ENCODE data around the gene SDK2. TPM values are rescaled to one million over a fixed set of nuclear protein-coding genes. Genes with fewer than 3 reads are reported as not detected.
"Not testable (repeated sequence)": the region's sequence is repeated elsewhere in the genome, so short reads cannot be mapped to it uniquely, and the experiment has no call there.

The SDK2 gene
- total RNA-seq, 2 donors from 2014 or later: 0.08 to 0.14 TPM

DNA sequence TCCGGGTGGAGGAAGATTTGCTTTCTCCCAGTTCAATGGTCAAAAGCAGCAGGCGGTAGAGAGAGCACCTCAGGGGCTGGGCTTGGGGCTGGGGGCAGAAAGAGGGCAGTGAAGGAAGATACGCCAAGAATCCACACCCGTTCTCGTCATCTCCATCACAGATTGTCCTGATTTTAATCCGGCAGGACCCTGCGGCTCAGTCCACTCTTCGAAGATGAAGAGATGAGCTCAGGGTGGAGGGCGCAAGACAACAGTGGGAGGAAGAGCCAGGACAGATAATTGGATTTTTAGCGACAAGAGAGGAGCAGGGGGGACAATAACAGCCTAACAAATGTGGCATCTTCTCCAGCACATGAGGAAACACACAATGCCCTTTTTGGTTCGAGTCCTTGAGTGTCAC lies 165.9 kb downstream of the SDK2 start:
- H3K4me3 Mint-ChIP-seq: no peak overlapping the region
- ATAC-seq (no peak), DNase-seq (ENCODE audit: low spot score) (no peak)
- no peaks in the 10 kb centered on the region for H3K36me3 Mint-ChIP-seq
- peaks cover 0 to 4% of the 10 kb centered on the region in 2 donors for H3K4me1 Mint-ChIP-seq (ENCODE audit: low read depth in 2 of 2)
- peaks cover 30 to 43% of the 10 kb centered on the region in 2 donors for H3K27me3 Mint-ChIP-seq
- H3K27ac Mint-ChIP-seq: no peak overlapping the region
- no peaks in the 10 kb centered on the region for H3K9me3 Mint-ChIP-seq

- Mint-ChIP-seq H3K4me1 (ENCODE audit: low read depth in 2 of 2) (peaks cover 8 to 11% of the 10 kb centered on the region in 2 donors), H3K27me3 (peaks cover 33 to 50% of the 10 kb centered on the region in 2 donors), H3K36me3 (no peaks in the 10 kb centered on the region), H3K4me3 (no peak overlapping the region), H3K9me3 (no peaks in the 10 kb centered on the region), H3K27ac (no peak overlapping the region)
- DNase-seq (ENCODE audit: low spot score): peak; percentile 53
- ATAC-seq: peak in 1 of 2 donors; percentile 28
Observed at GRCh38 chr17:73476890-73477350, 167.3 kb downstream of the SDK2 start.

GRCh38 chr17:73474370-73474988 lies 169.8 kb downstream of the SDK2 start:
- Mint-ChIP-seq H3K9me3 (no peaks in the 10 kb centered on the region), H3K27me3 (peaks cover 24 to 34% of the 10 kb centered on the region in 2 donors), H3K36me3 (no peaks in the 10 kb centered on the region), H3K4me1 (ENCODE audit: low read depth in 2 of 2) (peaks cover 8 to 11% of the 10 kb centered on the region in 2 donors), H3K27ac (no peak overlapping the region), H3K4me3 (no peak overlapping the region)
- DNase-seq (ENCODE audit: low spot score) (no peak), ATAC-seq (no peak)

GRCh38 chr17:73472715-73473114 lies 171.5 kb downstream of the SDK2 start:
- H3K36me3 Mint-ChIP-seq; ATAC-seq; H3K27ac Mint-ChIP-seq; DNase-seq (ENCODE audit: low spot score); H3K9me3 Mint-ChIP-seq; H3K4me3 Mint-ChIP-seq: not testable (repeated sequence)
- peaks cover 8 to 11% of the 10 kb centered on the region in 2 donors for H3K4me1 Mint-ChIP-seq (ENCODE audit: low read depth in 2 of 2)
- H3K27me3 Mint-ChIP-seq: peaks cover 19 to 29% of the 10 kb centered on the region in 2 donors

- no peak overlapping the region for H3K4me3 Mint-ChIP-seq
- ATAC-seq: no peak
- H3K27ac Mint-ChIP-seq: no peak overlapping the region
Observed at GRCh38 chr17:73471924-73472323, 172.3 kb downstream of the SDK2 start.

DNA sequence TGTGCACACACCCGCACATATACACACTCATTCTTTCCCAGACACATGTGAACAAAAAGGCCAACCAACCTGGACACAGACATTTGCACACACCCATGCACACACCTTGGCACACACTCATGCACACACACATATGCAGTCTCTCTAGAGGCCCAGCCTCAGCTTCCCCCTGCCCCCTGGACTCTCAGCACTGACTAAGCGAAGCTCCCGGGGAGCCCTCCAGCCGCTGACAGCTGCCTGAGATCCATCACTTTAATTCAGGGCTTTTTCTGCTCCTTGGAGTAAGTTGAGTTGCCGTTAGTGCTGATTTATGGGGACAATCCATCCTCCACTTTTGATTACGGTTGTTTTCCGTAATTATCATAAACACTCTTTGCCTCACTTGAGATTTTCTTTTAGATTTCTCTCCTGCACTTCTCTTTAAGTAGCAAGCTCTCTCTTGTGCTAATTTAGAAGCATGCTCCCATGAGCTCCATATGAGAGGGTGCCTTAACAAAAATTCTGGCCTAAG lies 173.9 kb downstream of the SDK2 start:
- no peaks in the 10 kb centered on the region for H3K36me3 Mint-ChIP-seq
- peaks cover 8 to 11% of the 10 kb centered on the region in 2 donors for H3K4me1 Mint-ChIP-seq (ENCODE audit: low read depth in 2 of 2)
- H3K9me3 Mint-ChIP-seq: no peaks in the 10 kb centered on the region
- peaks cover 17 to 24% of the 10 kb centered on the region in 2 donors for H3K27me3 Mint-ChIP-seq
- no peak overlapping the region for H3K4me3 Mint-ChIP-seq
- DNase-seq (ENCODE audit: low spot score): no peak
- no peak for ATAC-seq
- no peak overlapping the region for H3K27ac Mint-ChIP-seq

More at GRCh38 chr17:73471924-73472323, 172.3 kb downstream of the SDK2 start:
- Mint-ChIP-seq H3K9me3 (no peaks in the 10 kb centered on the region), H3K36me3 (no peaks in the 10 kb centered on the region), H3K4me1 (ENCODE audit: low read depth in 2 of 2) (peaks cover 8 to 11% of the 10 kb centered on the region in 2 donors), H3K27me3 (peaks cover 21 to 29% of the 10 kb centered on the region in 2 donors)
- no peak for DNase-seq (ENCODE audit: low spot score)

GRCh38 chr17:73469311-73469710 lies 174.9 kb downstream of the SDK2 start:
- peaks cover 7 to 8% of the 10 kb centered on the region in 2 donors for H3K4me1 Mint-ChIP-seq (ENCODE audit: low read depth in 2 of 2)
- H3K27me3 Mint-ChIP-seq: peaks cover 14 to 22% of the 10 kb centered on the region in 2 donors
- no peaks in the 10 kb centered on the region for H3K36me3 Mint-ChIP-seq
- ATAC-seq (no peak), DNase-seq (ENCODE audit: low spot score) (no peak)
- no peaks in the 10 kb centered on the region for H3K9me3 Mint-ChIP-seq
- no peak overlapping the region for H3K27ac Mint-ChIP-seq
- no peak overlapping the region for H3K4me3 Mint-ChIP-seq

GRCh38 chr17:73468221-73468620 lies 176.0 kb downstream of the SDK2 start:
- DNase-seq (ENCODE audit: low spot score): no peak
- Mint-ChIP-seq H3K27ac (no peak overlapping the region), H3K9me3 (no peaks in the 10 kb centered on the region), H3K4me1 (ENCODE audit: low read depth in 2 of 2) (peaks cover 6 to 8% of the 10 kb centered on the region in 2 donors), H3K27me3 (peaks cover 11 to 15% of the 10 kb centered on the region in 2 donors), H3K36me3 (no peaks in the 10 kb centered on the region), H3K4me3 (no peak overlapping the region)
- no peak for ATAC-seq

DNA sequence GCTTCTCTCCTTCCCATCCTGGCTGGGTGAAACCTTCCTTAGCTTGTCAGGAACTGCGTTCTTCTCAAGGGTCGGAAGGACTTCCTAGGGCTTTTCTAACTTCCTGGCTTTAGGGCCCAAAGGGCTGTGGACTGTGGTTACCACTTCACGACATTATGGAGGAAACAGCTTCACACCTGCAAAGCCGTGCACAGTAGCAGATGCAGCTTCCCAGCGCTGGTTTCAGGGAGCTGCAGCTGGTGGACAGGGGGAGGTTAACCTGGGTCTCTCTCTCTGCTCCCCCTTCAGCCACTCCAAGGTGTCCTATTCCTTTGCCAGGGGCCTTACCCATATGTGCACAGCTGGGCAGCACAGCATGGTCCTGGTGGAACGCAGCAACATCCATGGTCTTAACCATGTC lies 176.6 kb downstream of the SDK2 start:
- DNase-seq (ENCODE audit: low spot score): no peak
- no peak overlapping the region for H3K4me3 Mint-ChIP-seq
- H3K9me3 Mint-ChIP-seq: no peaks in the 10 kb centered on the region
- H3K27ac Mint-ChIP-seq: no peak overlapping the region
- peaks cover 6 to 10% of the 10 kb centered on the region in 2 donors for H3K27me3 Mint-ChIP-seq
- no peaks in the 10 kb centered on the region for H3K36me3 Mint-ChIP-seq
- no peak for ATAC-seq
- peaks cover 1 to 3% of the 10 kb centered on the region in 2 donors for H3K4me1 Mint-ChIP-seq (ENCODE audit: low read depth in 2 of 2)

DNA sequence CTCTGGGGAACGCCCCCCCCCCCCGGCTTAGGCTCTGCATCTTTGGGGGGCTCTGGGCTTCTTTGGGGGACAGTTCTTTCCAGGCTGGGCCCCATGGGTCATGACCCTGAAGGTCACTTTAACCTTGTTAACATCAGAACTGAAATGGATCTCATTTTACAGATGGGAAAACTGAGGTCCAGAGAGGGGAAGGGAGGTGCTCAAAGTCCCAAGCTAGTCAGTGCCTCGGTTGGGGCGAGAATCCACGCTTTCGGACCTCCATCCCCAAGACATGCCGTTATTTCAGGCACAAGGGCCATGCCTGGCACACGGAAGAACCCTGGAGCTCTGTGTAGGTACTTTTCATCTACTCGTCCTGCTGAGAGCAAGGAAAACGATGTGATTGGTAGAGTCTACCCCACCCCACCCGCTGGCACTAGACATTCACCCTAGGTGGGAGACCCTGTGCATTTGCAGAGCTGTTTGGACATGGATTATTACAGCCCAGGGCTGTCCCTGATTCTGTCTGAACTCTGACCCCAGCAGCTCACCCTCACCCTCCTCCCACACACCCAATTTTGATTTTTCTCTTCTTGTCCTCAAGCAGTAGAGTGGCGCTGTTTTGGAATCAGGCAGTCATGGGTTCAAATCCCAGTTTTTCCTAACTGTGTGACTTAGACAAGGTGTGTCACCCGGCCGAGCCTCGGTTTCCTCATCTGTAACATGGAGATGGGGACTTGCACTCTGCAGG lies 177.4 kb downstream of the SDK2 start:
- no peak overlapping the region for H3K27ac Mint-ChIP-seq
- no peaks in the 10 kb centered on the region for H3K9me3 Mint-ChIP-seq
- no peaks in the 10 kb centered on the region for H3K4me1 Mint-ChIP-seq (ENCODE audit: low read depth in 2 of 2)
- no peak for DNase-seq (ENCODE audit: low spot score)
- H3K27me3 Mint-ChIP-seq: peaks cover 6 to 9% of the 10 kb centered on the region in 2 donors
- H3K36me3 Mint-ChIP-seq: no peaks in the 10 kb centered on the region
- H3K4me3 Mint-ChIP-seq: no peak overlapping the region
- no peak for ATAC-seq

- H3K9me3 Mint-ChIP-seq: no peaks in the 10 kb centered on the region
- no peak for DNase-seq (ENCODE audit: low spot score)
- H3K27me3 Mint-ChIP-seq: peaks cover 6 to 9% of the 10 kb centered on the region in 2 donors
- H3K27ac Mint-ChIP-seq: no peak overlapping the region
- H3K36me3 Mint-ChIP-seq: no peaks in the 10 kb centered on the region
- no peaks in the 10 kb centered on the region for H3K4me1 Mint-ChIP-seq (ENCODE audit: low read depth in 2 of 2)
- no peak for ATAC-seq
- H3K4me3 Mint-ChIP-seq: no peak overlapping the region
Observed at GRCh38 chr17:73465953-73466230, 178.4 kb downstream of the SDK2 start.

- Mint-ChIP-seq H3K4me1 (ENCODE audit: low read depth in 2 of 2) (no peaks in the 10 kb centered on the region), H3K27me3 (peaks cover 6 to 9% of the 10 kb centered on the region in 2 donors), H3K36me3 (no peaks in the 10 kb centered on the region), H3K4me3 (no peak overlapping the region), H3K27ac (no peak overlapping the region), H3K9me3 (no peaks in the 10 kb centered on the region)
- no peak for ATAC-seq
- no peak for DNase-seq (ENCODE audit: low spot score)
Observed at GRCh38 chr17:73465130-73465952, 178.9 kb downstream of the SDK2 start.

- Mint-ChIP-seq H3K4me1 (ENCODE audit: low read depth in 2 of 2) (no peaks in the 10 kb centered on the region), H3K36me3 (no peaks in the 10 kb centered on the region), H3K4me3 (no peak overlapping the region), H3K27ac (no peak overlapping the region), H3K27me3 (peaks cover 6 to 9% of the 10 kb centered on the region in 2 donors), H3K9me3 (no peaks in the 10 kb centered on the region)
- ATAC-seq (no peak), DNase-seq (ENCODE audit: low spot score) (no peak)
Observed at GRCh38 chr17:73464447-73464846, 179.8 kb downstream of the SDK2 start.

Measured in natural killer cell treated with Interleukin-12 subunit alpha and Interleukin-12 subunit beta and Interleukin-15 and Interleukin-18, amount 100 ng/mL, for 72 hours (primary cell).